ENCODE results near the gene SPPL3.

DNA sequence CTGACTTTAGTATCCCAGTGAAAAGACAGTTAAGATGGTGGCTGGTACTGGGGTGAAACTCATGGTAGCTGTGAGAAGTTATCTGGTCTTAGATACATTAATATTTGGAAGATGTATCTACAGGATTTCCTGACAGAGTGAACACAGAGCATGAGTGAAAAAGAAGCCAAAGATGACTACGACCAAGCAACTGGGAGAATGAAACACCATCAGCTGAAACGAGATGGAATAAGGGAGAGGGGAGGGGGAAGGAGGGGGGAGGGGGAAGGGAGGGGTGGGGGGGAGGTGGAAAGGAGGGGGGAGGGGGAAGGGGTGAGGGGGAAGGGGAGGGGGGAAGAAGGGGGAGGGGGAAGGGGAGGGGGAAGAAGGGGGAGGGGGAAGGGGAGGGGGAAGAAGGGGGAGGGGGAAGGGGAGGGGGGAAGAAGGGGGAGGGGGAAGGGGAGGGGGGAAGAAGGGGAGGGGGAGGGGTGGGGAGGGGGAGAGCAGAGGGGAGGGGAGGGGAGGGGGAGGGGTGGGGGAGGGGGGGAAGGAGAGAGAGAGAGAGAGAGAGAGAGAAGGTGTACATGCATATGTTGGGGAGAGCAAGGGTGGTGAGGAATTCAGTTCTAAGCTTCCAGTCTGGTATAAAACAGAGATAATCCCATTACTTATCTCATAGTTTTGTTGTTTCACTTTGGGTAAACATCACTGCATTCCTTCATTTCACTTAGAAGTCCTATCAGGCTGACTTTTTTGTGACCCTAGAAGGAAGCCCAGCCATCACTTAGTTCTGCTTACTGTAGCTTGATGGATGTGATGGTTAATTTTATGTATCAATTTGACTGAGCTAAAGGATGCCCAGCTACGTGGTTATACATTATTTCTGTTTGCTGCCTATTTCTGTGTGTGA lies 73.9 kb downstream of the SPPL3 start:
- TF ChIP-seq, protein P1, sequence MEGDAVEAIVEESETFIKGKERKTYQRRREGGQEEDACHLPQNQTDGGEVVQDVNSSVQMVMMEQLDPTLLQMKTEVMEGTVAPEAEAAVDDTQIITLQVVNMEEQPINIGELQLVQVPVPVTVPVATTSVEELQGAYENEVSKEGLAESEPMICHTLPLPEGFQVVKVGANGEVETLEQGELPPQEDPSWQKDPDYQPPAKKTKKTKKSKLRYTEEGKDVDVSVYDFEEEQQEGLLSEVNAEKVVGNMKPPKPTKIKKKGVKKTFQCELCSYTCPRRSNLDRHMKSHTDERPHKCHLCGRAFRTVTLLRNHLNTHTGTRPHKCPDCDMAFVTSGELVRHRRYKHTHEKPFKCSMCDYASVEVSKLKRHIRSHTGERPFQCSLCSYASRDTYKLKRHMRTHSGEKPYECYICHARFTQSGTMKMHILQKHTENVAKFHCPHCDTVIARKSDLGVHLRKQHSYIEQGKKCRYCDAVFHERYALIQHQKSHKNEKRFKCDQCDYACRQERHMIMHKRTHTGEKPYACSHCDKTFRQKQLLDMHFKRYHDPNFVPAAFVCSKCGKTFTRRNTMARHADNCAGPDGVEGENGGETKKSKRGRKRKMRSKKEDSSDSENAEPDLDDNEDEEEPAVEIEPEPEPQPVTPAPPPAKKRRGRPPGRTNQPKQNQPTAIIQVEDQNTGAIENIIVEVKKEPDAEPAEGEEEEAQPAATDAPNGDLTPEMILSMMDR (IDR thresholded peaks at IDR 0.05; ENCODE audit: low read depth, low read length, missing input control): no peak
- no peak for TF ChIP-seq TAF1 (conservative IDR thresholded peaks at IDR 0.05)
- no peak for TF ChIP-seq YY1 (IDR thresholded peaks at IDR 0.05)
- TF ChIP-seq RXRA (IDR thresholded peaks at IDR 0.05): no peak
- TF ChIP-seq RAD21 (IDR thresholded peaks at IDR 0.05): no peak

Measured in liver (tissue), 3 donors.